Progenitor cell of endocrine pancreas (in vitro differentiated cells): ENCODE results near the gene PPP6R1. TPM values are rescaled to one million over a fixed set of nuclear protein-coding genes. Genes with fewer than 3 reads are reported as not detected.
A peak's percentile ranks its signal among the peaks of the same experiment; 100 is the strongest.

Experiments
- DNase-seq: peaks from one replicate; pipeline ENCODE4 v3.0.0; 2021; ENCODE audit warnings: low spot score; ENCODE audit not compliant: unreplicated experiment
- H3K27ac Mint-ChIP-seq: 2 replicates; pipeline ENCODE4 v1.8.0; 2021; ENCODE audit warnings: mild to moderate bottlenecking, moderate library complexity, mixed read lengths
- H3K27me3 Mint-ChIP-seq: 2 replicates; pipeline ENCODE4 v1.8.0; 2021; ENCODE audit warnings: mixed read lengths
- H3K36me3 Mint-ChIP-seq: 2 replicates; pipeline ENCODE4 v1.8.0; 2022; ENCODE audit warnings: mixed read lengths; ENCODE audit not compliant: insufficient read depth
- H3K4me1 Mint-ChIP-seq: 2 replicates; pipeline ENCODE4 v1.8.0; 2021; ENCODE audit warnings: low read depth, mixed read lengths
- H3K4me3 Mint-ChIP-seq: 2 replicates; pipeline ENCODE4 v1.8.0; 2021; ENCODE audit warnings: low read depth, mild to moderate bottlenecking, moderate library complexity, mixed read lengths
- H3K9me3 Mint-ChIP-seq: 2 replicates; pipeline ENCODE4 v1.8.0; 2021; ENCODE audit warnings: low read depth, mixed read lengths
- total RNA-seq: library from RNA; stranded (reverse); gene quantifications from 2 replicates; pipeline ENCODE4 v1.2.1, GENCODE V29; 2021
- TF ChIP-seq, protein P1 (sequence below): fragments of 200-600 bp; sonication (generic); IDR thresholded peaks from one replicate; pipeline ENCODE4 v1.5.0; 2021; ENCODE audit warnings: antibody characterized with exemption, mild to moderate bottlenecking; ENCODE audit not compliant: unreplicated experiment

The PPP6R1 gene
- total RNA-seq, 1 donor from 2014 or later, result 72.3 TPM

GRCh38 chr19:55238030-55238429, 20.8 kb downstream of the PPP6R1 start:
- TF ChIP-seq, protein P1, sequence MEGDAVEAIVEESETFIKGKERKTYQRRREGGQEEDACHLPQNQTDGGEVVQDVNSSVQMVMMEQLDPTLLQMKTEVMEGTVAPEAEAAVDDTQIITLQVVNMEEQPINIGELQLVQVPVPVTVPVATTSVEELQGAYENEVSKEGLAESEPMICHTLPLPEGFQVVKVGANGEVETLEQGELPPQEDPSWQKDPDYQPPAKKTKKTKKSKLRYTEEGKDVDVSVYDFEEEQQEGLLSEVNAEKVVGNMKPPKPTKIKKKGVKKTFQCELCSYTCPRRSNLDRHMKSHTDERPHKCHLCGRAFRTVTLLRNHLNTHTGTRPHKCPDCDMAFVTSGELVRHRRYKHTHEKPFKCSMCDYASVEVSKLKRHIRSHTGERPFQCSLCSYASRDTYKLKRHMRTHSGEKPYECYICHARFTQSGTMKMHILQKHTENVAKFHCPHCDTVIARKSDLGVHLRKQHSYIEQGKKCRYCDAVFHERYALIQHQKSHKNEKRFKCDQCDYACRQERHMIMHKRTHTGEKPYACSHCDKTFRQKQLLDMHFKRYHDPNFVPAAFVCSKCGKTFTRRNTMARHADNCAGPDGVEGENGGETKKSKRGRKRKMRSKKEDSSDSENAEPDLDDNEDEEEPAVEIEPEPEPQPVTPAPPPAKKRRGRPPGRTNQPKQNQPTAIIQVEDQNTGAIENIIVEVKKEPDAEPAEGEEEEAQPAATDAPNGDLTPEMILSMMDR, result no peak
- Mint-ChIP-seq H3K9me3 (no peaks in the 10 kb centered on the region), H3K4me3 (no peak overlapping the region), H3K27ac (no peak overlapping the region), H3K4me1 (no peaks in the 10 kb centered on the region), H3K36me3 (peaks cover 29% of the 10 kb centered on the region), H3K27me3 (no peaks in the 10 kb centered on the region)
- DNase-seq, result no peak

DNA sequence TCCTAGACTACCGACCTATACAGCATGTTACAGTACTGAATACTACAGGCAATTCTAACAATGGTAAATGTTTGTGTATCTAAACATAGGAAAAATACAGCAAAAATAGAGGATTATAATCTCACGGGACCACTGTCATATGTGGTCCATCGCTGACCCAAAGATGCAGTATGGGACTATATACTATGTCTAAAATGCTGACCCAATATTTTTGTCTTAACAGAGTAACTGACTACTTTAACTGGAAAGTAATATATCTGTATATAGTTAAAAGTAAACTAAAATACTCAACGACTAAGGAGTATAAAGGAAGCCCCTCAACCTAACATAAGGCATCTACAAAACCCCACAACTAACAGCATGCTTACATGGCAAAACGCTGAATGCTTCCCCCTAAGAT, 25.8 kb downstream of the PPP6R1 start:
- TF ChIP-seq, protein P1, result no peak
- no peaks in the 10 kb centered on the region for H3K9me3 Mint-ChIP-seq
- peaks cover 23% of the 10 kb centered on the region for H3K36me3 Mint-ChIP-seq
- no peak for DNase-seq
- H3K4me1 Mint-ChIP-seq, result peaks cover 10% of the 10 kb centered on the region
- peak overlapping the region; percentile 56 for H3K27ac Mint-ChIP-seq
- no peak overlapping the region for H3K4me3 Mint-ChIP-seq
- H3K27me3 Mint-ChIP-seq, result no peaks in the 10 kb centered on the region

- H3K9me3 Mint-ChIP-seq, result no peaks in the 10 kb centered on the region
- H3K4me1 Mint-ChIP-seq, result peaks cover 14% of the 10 kb centered on the region
- TF ChIP-seq, protein P1, result no peak
- no peak overlapping the region for H3K4me3 Mint-ChIP-seq
- no peaks in the 10 kb centered on the region for H3K27me3 Mint-ChIP-seq
- DNase-seq, result no peak
- H3K36me3 Mint-ChIP-seq, result peaks cover 20% of the 10 kb centered on the region
- no peak overlapping the region for H3K27ac Mint-ChIP-seq
Observed at GRCh38 chr19:55232286-55232602, 26.6 kb downstream of the PPP6R1 start.

DNA sequence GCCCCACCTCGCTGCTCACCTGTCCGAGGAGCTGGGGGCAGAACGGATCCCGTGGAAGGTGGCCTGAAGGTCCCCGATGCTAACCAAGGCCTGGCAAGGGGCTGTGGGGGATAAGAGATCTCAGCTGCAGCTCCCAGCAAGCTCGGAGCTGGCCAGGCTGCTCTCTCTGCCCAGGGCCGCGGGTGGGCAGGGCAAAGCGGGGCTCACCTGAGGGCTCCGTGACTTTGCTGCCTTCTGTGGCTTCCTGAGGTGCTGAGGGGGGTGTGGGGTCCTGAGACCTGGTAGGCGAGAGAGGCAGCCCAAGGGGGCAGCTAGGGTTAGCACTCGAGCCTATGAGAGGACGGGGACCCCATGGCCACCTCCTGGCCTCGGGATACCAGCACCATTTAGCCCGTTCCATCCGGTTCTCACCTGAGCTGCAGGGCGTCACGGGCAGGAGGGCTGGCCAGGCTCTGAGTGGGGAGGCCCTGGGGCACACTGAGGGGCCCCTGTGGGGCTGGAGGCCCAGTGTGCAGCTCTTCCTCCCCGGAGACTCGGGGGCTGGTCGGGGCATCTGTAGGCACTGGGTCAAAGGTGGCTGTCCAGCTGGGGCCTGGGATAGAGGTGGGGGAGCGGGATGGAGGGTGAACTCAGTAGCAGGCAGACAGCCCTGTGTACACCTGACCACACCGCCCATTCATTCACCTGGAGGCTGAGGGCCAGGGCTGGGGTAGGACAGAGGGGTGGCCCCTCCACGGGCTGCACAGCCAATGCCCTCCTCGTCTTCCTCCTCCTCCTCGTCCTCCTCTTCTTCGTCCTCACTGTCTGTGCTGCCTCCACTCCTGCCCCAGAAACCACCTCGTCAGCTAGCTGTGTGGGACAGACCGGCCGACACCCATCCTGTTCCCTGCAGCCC, 27.2 kb downstream of the PPP6R1 start:
- TF ChIP-seq, protein P1, result no peak
- Mint-ChIP-seq H3K9me3 (no peaks in the 10 kb centered on the region), H3K36me3 (peaks cover 16% of the 10 kb centered on the region), H3K4me1 (peaks cover 14% of the 10 kb centered on the region), H3K27me3 (no peaks in the 10 kb centered on the region), H3K27ac (no peak overlapping the region), H3K4me3 (no peak overlapping the region)
- DNase-seq, result no peak

DNA sequence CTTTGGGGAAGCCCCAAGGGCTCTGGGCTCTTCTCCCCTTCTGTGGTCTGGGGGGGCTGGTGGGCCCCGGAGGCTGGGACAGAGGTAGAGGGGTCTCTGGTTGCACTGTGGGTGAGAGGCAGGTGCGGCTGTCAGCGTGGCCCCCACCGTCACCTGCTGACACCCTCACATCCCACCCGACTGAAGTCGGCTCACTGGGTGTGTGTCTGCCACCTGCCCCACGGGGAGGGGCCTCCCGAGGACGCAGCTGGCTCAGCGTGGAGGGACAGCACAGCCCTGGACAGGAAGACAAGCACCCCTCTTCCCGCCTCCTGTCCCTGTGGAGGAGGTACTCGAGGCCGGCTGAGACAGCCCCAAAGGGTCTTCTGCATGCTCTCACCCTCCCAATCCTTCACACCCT, 28.0 kb downstream of the PPP6R1 start:
- TF ChIP-seq, protein P1, result no peak
- DNase-seq, result no peak
- H3K4me3 Mint-ChIP-seq, result no peak overlapping the region
- H3K4me1 Mint-ChIP-seq, result peaks cover 14% of the 10 kb centered on the region
- H3K9me3 Mint-ChIP-seq, result no peaks in the 10 kb centered on the region
- no peaks in the 10 kb centered on the region for H3K27me3 Mint-ChIP-seq
- peaks cover 13% of the 10 kb centered on the region for H3K36me3 Mint-ChIP-seq
- H3K27ac Mint-ChIP-seq, result no peak overlapping the region
